GM13976 (cell line): ENCODE results near the gene FOLR2.

Experiments used
- DNase-seq: peaks from one replicate; pipeline ENCODE4 v3.0.0; 2012; ENCODE audit warnings: low spot score
- CTCF ChIP-seq: IDR thresholded peaks from 2 replicates; pipeline ENCODE4 v1.5.1; 2012; ENCODE audit warnings: borderline replicate concordance, mild to moderate bottlenecking; ENCODE audit not compliant: insufficient read depth; ENCODE audit errors: extremely low read depth, missing control alignments, control extremely low read depth
- in situ Hi-C: fragments of 300-500 bp; cut with MboI; formaldehyde crosslinking; loops from one replicate; pipeline ENCODE4 v1.12.0; 2022; ENCODE audit warnings: low sequenced_read_pairs, mixed read lengths, inconsistent platforms; ENCODE audit not compliant: unreplicated experiment

FOLR2 gene

GRCh38 chr11:72230764-72231365 lies 14.3 kb downstream of the FOLR2 start:
- TF ChIP-seq CTCF: no peak
- peak; percentile 17 for DNase-seq
- in situ Hi-C loops: no loop called here

- in situ Hi-C loops: no loop called here
- no peak for TF ChIP-seq CTCF
- no peak for DNase-seq
Observed at GRCh38 chr11:72231396-72232259, 15.0 kb downstream of the FOLR2 start.

- no peak for TF ChIP-seq CTCF
- no peak for DNase-seq
- in situ Hi-C loops: no loop called here
Observed at GRCh38 chr11:72232260-72233055, 15.9 kb downstream of the FOLR2 start.

GRCh38 chr11:72233056-72233772 lies 16.6 kb downstream of the FOLR2 start:
- no peak for DNase-seq
- in situ Hi-C loops: no loop called here
- TF ChIP-seq CTCF: no peak

- no peak for TF ChIP-seq CTCF
- in situ Hi-C loops: no loop called here
- no peak for DNase-seq
Observed at GRCh38 chr11:72233773-72234513, 17.3 kb downstream of the FOLR2 start.
